Epithelial cell of proximal tubule (primary cell): ENCODE data around the gene RBPJL. TPM values are rescaled to one million over a fixed set of nuclear protein-coding genes. Genes with fewer than 3 reads are reported as not detected.

ENCODE experiments used
- DNase-seq: peaks from one replicate; pipeline ENCODE4 v3.0.0-alpha.2; 2011; ENCODE audit warnings: low read depth
- H3K4me3 ChIP-seq: 2 replicates; pipeline ENCODE4 v1.5.1; 2011; ENCODE audit warnings: low read depth, mild to moderate bottlenecking, low read length
- total RNA-seq: library from RNA; depleted of rRNA; stranded (reverse); fragments of >200 nt; gene quantifications from 2 replicates; pipeline ENCODE4 v1.2.3, GENCODE V29; 2015
- TF ChIP-seq, protein P1 (sequence below): conservative IDR thresholded peaks from 2 replicates; pipeline ENCODE4 v1.5.1; 2012; ENCODE audit warnings: low read depth, mild to moderate bottlenecking, low read length

Gene RBPJL
- total RNA-seq, 1 donor from 2014 or later, result not detected

DNA sequence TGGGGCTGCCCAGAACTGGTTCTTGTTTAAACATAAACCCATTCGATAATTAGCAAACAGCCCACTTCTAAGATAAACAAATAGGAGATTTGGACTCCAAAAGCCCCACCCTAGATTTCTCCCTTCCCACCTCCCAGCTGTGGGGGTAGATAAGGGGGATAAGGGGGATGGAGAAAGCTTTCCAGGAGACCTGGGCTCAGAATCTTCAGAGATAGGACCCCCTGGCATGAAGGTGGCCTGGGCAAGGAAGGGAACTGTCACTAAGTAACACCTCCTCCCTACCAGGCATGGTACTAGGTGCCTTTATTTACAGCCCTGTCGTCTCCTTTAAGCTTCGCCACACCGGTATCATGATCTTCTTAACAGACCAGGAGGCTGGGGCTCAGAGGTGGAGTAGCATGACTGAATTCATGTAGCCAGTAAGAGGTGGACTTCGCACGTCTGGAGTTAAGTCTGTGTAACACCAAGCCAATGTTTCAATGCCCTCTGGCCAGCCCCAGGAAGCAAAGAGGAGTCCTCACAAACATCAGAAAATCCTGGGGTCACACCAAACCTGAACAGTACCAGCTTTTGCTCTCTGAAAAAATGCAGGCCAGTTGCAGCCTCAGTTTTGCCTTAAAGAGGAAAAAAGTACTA lies 37.0 kb downstream of the RBPJL start:
- peak overlapping the region; percentile 97 for H3K4me3 ChIP-seq
- DNase-seq, result no peak
- TF ChIP-seq, protein P1, sequence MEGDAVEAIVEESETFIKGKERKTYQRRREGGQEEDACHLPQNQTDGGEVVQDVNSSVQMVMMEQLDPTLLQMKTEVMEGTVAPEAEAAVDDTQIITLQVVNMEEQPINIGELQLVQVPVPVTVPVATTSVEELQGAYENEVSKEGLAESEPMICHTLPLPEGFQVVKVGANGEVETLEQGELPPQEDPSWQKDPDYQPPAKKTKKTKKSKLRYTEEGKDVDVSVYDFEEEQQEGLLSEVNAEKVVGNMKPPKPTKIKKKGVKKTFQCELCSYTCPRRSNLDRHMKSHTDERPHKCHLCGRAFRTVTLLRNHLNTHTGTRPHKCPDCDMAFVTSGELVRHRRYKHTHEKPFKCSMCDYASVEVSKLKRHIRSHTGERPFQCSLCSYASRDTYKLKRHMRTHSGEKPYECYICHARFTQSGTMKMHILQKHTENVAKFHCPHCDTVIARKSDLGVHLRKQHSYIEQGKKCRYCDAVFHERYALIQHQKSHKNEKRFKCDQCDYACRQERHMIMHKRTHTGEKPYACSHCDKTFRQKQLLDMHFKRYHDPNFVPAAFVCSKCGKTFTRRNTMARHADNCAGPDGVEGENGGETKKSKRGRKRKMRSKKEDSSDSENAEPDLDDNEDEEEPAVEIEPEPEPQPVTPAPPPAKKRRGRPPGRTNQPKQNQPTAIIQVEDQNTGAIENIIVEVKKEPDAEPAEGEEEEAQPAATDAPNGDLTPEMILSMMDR, result no peak

DNA sequence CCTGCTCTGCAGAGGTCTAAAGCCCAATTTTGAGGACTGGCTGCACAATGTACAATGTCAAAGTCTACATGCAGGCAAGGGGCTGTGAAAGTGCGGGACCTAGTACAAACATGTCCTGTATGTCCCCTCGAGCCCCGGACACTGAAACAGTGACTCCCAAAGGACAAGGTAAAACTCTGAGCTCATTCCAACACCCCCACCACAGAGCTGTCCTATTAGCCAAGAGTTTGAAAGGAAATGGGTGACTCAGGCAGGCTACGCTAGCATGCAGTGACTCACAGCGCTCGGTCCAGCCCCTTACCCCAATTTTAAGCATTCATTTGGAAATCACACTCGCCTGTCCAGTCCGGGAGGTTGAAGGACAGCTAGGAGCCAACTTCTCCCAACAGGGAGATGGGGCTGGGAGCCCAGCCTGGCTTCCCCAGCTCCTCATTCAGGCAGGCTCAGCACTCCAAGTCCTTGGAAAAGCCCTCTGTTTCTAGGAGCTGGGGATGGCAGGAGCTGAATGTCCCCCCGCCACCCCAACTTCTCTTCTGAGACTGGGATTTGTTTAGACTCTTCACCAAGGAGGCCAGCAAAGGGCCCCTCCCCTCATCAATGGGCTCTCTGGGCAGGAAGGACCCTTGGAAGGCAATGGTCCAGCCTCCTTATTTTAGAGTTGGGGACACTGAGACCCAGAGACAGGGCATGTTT lies 37.7 kb downstream of the RBPJL start:
- no peak for DNase-seq
- TF ChIP-seq, protein P1, result no peak
- peak overlapping the region; percentile 97 for H3K4me3 ChIP-seq

DNA sequence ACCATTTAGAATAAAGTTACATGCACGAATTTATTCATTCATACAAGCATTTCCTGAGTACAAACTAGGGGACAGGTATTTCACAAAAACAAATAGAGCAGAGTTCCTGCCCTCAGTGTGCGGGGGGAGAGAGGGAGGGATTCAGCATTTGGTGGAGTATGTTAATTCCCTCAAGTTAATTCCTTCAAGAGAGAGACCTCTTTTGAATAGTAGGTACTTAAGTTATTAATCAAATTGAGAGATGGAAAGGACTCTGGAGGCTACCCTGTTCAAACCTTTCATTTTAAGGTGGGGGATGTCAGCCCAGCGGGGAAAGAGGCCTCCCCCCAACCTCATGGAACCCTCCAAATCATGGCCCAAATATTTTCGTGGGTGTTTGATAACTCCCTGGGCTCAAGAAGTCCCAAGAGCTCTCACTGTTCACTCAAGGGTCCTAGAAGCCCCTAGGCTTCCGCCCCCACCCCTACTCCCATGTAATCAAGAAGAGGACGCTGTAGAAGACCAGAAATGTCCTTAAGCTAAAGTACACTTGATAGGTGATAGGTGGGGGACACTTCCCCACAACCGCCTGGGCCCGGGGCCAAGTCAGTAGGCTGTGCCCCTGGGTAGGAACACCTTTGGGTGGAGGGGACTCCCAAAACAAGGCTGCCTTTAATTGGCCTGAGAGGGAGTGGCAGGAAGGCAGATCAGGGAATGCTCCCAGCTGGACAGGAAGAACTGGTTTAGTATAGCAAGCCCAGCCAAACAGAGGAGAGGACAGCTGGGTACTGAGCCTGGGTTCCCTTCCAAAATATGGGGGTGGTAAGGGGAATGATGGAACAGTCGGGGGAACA lies 38.7 kb downstream of the RBPJL start:
- TF ChIP-seq, protein P1, result no peak
- no peak for DNase-seq
- H3K4me3 ChIP-seq, result peak overlapping the region; percentile 97

DNA sequence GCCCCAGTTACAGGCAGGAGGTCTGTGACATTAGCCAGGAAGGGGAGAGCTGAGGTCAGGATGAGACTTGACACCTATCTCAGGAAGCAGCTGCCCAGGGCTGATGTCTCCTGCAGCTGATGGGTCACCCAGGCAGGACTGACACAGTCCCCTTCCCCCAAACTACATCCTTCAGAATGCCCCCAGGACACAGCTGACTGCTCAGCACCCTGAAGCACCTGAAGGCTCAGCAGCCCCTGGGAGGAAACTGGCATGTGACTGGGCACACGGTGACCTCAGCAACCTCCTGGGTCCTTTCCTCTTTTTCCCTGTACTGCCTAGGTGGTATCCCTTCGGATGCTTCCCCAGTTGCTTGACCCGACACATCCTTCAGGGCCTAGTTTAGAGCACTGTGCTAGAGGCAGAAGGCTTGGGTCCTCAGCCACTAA lies 39.7 kb downstream of the RBPJL start:
- DNase-seq, result no peak
- TF ChIP-seq, protein P1, result no peak
- peak overlapping the region; percentile 97 for H3K4me3 ChIP-seq

DNA sequence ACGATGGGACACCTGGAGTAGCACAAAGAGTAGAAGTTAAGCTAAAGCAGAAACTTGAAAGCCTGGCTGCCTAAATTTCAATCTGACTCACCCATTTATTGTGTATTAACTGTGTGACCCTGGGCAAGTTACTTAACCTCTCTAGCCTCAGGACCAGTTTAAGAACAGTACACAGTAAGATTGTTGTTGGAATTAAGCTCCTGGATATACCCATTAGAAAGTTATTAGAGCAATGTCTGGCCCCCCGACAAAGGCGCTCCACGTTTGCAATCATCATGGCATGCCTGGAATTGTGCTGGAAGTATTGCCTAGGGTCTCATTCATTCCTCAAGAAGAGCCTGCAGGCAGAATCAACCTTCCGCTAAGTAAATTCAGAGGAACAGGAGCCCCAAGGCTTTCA lies 40.2 kb downstream of the RBPJL start:
- H3K4me3 ChIP-seq, result peak overlapping the region; percentile 97
- TF ChIP-seq, protein P1, result no peak
- no peak for DNase-seq

DNA sequence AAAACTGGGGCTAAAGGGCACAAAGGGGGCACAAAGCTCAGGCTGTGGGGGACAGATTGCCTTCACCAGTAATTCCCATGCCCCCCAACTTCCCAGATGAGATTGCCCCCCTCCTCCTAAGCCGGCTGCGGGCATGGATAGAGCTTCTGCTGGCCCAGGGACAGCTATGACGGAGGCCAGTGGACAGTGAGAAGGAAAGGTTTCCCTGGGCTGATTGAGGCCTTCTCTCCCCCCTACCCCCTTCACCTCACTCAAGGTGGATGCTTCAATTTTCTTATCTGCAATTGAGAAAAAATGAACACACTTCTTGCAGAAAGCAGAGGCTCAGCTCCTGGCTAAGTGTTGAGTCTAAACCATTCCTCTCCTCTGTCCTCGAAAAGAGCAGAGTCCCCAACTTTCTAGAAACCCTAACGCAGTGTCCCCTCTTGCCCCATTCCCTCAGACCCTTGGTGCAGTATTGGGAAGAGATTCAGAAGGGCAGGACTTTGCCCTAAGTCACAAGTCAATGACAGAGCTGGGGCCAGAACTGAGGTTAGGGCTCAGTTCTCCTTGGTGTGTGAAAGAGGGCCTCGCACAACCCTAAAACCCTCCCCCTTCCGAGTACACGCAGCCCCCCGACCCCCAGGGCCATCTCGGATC lies 40.8 kb downstream of the RBPJL start:
- TF ChIP-seq, protein P1, result no peak
- H3K4me3 ChIP-seq, result peak overlapping the region; percentile 97
- DNase-seq, result no peak
